Measurements from ENCODE around the gene PLXDC2. TPM values are rescaled to one million over a fixed set of nuclear protein-coding genes. Genes with fewer than 3 reads are reported as not detected.
A peak's percentile ranks its signal among the peaks of the same experiment; 100 is the strongest.

Gene PLXDC2
- total RNA-seq, 1 donor from 2014 or later, result 94.1 TPM

GRCh38 chr10:20247891-20248708, 431.9 kb downstream of the PLXDC2 start:
- no peak overlapping the region for H3K4me3 ChIP-seq
- DNase-seq (ENCODE audit: low spot score in 2 of 2), result no peak
- no peak for TF ChIP-seq CTCF (IDR thresholded peaks at IDR 0.05)
- intact Hi-C loops (cut with DNase I), result no loop called here
- peaks cover 33 to 35% of the 10 kb centered on the region in 2 donors for H3K36me3 ChIP-seq
- no peaks in the 10 kb centered on the region for H3K9me3 ChIP-seq
- no peaks in the 10 kb centered on the region for H3K27me3 ChIP-seq
- H3K4me1 ChIP-seq, result no peaks in the 10 kb centered on the region
- H3K27ac ChIP-seq, result no peak overlapping the region

GRCh38 chr10:20254078-20254477, 437.8 kb downstream of the PLXDC2 start:
- Histone ChIP-seq H3K27me3 (no peaks in the 10 kb centered on the region), H3K36me3 (peaks cover 6 to 10% of the 10 kb centered on the region in 2 donors), H3K4me1 (peaks cover 4 to 7% of the 10 kb centered on the region in 2 donors), H3K27ac (peak overlapping the region; percentile 45 to 57), H3K4me3 (no peak overlapping the region), H3K9me3 (no peaks in the 10 kb centered on the region)
- TF ChIP-seq CTCF (IDR thresholded peaks at IDR 0.05), result no peak
- intact Hi-C loops (cut with DNase I), result no loop called here
- DNase-seq (ENCODE audit: low spot score in 2 of 2), result peak in 1 of 2 donors; percentile 67

- no peaks in the 10 kb centered on the region for H3K9me3 ChIP-seq
- H3K27ac ChIP-seq, result no peak overlapping the region
- intact Hi-C loops (cut with DNase I), result no loop called here
- TF ChIP-seq CTCF (IDR thresholded peaks at IDR 0.05), result no peak
- no peak overlapping the region for H3K4me3 ChIP-seq
- H3K27me3 ChIP-seq, result no peaks in the 10 kb centered on the region
- no peak for DNase-seq (ENCODE audit: low spot score in 2 of 2)
- peaks cover 9 to 10% of the 10 kb centered on the region in 2 donors for H3K36me3 ChIP-seq
- peaks cover 4 to 7% of the 10 kb centered on the region in 2 donors for H3K4me1 ChIP-seq
Measured at GRCh38 chr10:20254497-20254896, 438.3 kb downstream of the PLXDC2 start.

GRCh38 chr10:20256969-20257368, 440.7 kb downstream of the PLXDC2 start:
- no peak overlapping the region for H3K4me3 ChIP-seq
- H3K4me1 ChIP-seq, result peaks cover 4 to 7% of the 10 kb centered on the region in 2 donors
- intact Hi-C loops (cut with DNase I), result no loop called here
- no peaks in the 10 kb centered on the region for H3K27me3 ChIP-seq
- H3K36me3 ChIP-seq, result peaks cover 0 to 12% of the 10 kb centered on the region in 2 donors
- no peak for DNase-seq (ENCODE audit: low spot score in 2 of 2)
- no peak for TF ChIP-seq CTCF (IDR thresholded peaks at IDR 0.05)
- no peaks in the 10 kb centered on the region for H3K9me3 ChIP-seq
- no peak overlapping the region for H3K27ac ChIP-seq

GRCh38 chr10:20257422-20257821, 441.2 kb downstream of the PLXDC2 start:
- no peaks in the 10 kb centered on the region for H3K27me3 ChIP-seq
- H3K36me3 ChIP-seq, result peaks cover 0 to 16% of the 10 kb centered on the region in 2 donors
- DNase-seq (ENCODE audit: low spot score in 2 of 2), result no peak
- intact Hi-C loops (cut with DNase I), result no loop called here
- no peak overlapping the region for H3K4me3 ChIP-seq
- TF ChIP-seq CTCF (IDR thresholded peaks at IDR 0.05), result no peak
- H3K27ac ChIP-seq, result no peak overlapping the region
- peaks cover 4 to 7% of the 10 kb centered on the region in 2 donors for H3K4me1 ChIP-seq
- no peaks in the 10 kb centered on the region for H3K9me3 ChIP-seq
